Measurements from ENCODE around the gene RCBTB1.
"Not testable (repeated sequence)": the region's sequence is repeated elsewhere in the genome, so short reads cannot be mapped to it uniquely, and the experiment has no call there.

RCBTB1 gene

DNA sequence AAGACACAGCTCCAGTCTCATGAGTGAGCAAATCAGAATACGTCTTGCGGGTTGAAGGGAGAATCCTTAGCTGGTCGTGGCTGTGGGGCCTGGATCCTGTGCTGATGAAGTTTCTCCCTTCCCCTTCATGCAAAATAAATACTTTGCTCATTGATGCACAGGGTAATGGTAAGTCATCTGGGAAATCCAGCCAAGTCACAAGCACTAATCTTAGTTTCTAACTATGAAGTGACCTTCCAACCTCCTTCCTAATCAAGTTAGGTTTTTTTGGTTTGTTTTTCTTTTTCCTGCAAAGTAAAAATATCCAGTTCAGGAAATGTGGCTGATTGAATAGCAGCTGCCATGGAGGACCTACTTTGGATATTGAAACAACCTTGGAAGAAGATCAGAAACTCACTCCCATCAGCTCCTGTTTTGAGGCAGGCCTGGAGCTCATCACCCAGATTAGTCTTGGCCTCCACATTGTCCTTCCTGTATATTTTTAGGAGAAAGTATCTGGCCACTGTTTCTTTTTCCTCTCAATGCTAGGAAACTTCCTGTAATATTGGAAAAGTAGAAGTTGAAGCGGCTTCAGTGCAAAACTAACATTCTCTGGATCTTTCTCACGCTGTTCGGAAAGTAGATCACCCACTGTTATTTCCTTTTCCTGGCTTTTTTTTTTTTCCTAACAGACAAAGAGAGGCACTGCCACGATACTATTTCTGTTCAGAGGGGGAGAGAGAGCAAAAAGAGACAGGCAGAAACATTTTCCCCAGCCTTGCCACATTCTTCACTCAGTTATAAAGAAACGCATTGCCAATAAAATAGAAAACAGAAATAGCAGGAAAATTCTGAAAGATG, 30.7 kb upstream of the RCBTB1 start:
- Mint-ChIP-seq H3K4me3 (no peak overlapping the region), H3K27me3 (peaks cover 15% of the 10 kb centered on the region), H3K36me3 (no peaks in the 10 kb centered on the region), H3K4me1 (peaks cover 4% of the 10 kb centered on the region), H3K9me3 (no peaks in the 10 kb centered on the region), H3K27ac (no peak overlapping the region)
- no peak for DNase-seq
- CTCF ChIA-PET: interaction anchor here (1.2 kb wide), 1 partner anchor 10 kb away, joined by 4 read pairs; no protein-coding TSS in a partner anchor

DNA sequence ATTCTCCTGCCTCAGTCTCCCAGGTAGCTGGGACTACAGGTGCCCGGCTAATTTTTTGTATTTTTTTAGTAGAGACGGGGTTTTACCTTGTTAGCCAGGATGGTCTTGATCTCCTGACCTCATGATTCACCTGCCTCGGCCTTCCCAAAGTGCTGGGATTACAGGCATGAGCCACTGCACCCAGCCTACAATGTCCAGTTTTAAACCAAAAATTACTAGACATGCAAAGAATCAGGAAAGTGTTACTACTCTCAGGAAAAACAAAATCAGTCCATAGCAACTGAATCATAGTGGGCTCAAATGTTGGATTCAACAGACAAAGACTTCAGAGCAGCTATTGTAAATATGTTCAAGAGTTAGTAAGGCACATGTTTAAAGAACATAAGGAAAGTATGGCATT, 26.7 kb upstream of the RCBTB1 start:
- not testable (repeated sequence) for H3K27ac Mint-ChIP-seq, H3K4me1 Mint-ChIP-seq, H3K27me3 Mint-ChIP-seq, H3K36me3 Mint-ChIP-seq, DNase-seq, H3K9me3 Mint-ChIP-seq, H3K4me3 Mint-ChIP-seq
- CTCF ChIA-PET: interaction anchor here (0.9 kb wide), 1 partner anchor 10 kb away, joined by 3 read pairs; no protein-coding TSS in a partner anchor

DNA sequence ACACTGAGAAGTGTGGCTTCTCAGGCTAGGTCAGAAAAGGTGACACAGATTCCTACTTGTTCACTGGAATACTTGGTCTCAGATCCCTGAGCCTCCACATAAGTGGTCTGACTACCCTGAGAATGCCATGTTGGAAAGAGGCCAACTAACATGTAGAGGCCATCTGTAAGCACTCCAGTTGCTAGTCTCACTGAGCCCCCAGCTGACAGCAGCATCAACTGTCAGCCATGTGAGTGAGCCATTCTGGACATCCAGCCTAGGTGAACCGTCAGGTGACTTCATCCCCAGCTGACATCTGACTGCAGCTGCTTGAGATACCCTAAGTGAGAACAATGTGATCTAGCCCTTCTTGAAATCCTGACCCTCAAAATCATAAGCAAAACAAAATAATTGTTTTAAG, 24.8 kb upstream of the RCBTB1 start:
- CTCF ChIA-PET: interaction anchor here (1.0 kb wide), 1 partner anchor 40 kb away, joined by 3 read pairs; no protein-coding TSS in a partner anchor
- H3K4me1 Mint-ChIP-seq: peaks cover 5% of the 10 kb centered on the region
- H3K36me3 Mint-ChIP-seq: no peaks in the 10 kb centered on the region
- no peak overlapping the region for H3K4me3 Mint-ChIP-seq
- H3K27me3 Mint-ChIP-seq: peaks cover 6% of the 10 kb centered on the region
- DNase-seq: no peak
- no peaks in the 10 kb centered on the region for H3K9me3 Mint-ChIP-seq
- H3K27ac Mint-ChIP-seq: no peak overlapping the region

DNA sequence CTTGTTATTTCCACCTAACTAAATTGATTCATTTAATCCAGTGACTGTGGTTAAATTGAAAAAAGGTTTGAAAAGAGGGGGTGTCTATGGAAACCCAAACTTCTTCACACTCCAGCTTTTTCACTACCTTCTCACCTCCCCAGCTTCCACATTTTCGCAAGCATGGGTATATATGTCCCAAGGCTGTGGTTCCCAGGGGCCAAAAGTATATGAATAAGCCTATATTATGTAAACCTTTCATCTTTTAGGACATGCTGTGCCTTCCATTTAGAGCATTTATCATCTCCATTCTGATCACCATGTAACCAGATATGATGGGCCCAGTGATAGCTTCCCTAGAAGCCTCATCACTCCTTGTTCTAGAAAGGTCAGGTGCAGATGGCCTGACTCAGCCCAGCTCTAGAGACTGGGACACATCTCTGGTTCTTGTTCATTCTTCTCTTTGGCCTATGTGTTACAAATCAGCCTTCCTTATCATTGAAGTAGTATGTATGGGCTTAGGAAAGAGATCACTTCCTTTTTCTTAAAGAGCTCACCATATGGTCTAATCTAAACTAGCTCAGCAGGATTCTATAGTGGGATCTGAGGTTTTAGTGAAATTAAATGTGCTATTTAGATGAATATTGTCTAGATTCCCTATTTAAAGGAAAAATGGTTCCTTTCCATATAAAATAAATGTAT, 23.4 kb upstream of the RCBTB1 start:
- peaks cover 6% of the 10 kb centered on the region for H3K27me3 Mint-ChIP-seq
- no peaks in the 10 kb centered on the region for H3K9me3 Mint-ChIP-seq
- no peaks in the 10 kb centered on the region for H3K36me3 Mint-ChIP-seq
- H3K4me1 Mint-ChIP-seq: peaks cover 5% of the 10 kb centered on the region
- no peak overlapping the region for H3K27ac Mint-ChIP-seq
- CTCF ChIA-PET: interaction anchor here (0.6 to 4.0 kb wide), 8 partner anchors 20 to 369 kb away, joined by 3 to 14 read pairs (median 4); partner anchors contain the start of genes ARL11, CAB39L and SETDB2
- H3K4me3 Mint-ChIP-seq: no peak overlapping the region
- no peak for DNase-seq

DNA sequence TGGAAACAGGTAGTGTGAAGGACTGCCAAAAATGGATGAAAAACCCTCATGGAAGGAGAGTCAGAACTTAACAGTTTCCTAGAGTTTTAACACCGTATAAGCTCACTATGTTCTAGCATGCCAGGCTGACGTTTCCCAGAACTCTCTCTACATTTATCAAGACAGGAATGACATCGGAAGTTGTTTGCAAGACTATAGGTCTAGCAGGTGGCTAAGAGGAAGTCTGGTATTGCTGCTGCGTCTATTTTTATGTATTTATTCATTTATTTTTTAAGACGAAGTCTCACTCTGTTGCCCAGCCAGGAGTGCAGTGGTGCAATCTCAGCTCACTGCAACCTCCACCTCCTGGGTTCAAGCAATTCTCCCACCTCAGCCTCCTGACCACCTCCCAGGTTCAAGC, 22.4 kb upstream of the RCBTB1 start:
- peaks cover 6% of the 10 kb centered on the region for H3K27me3 Mint-ChIP-seq
- CTCF ChIA-PET: interaction anchor here (0.6 to 4.0 kb wide), 6 partner anchors 21 to 368 kb away, joined by 3 to 14 read pairs (median 5); partner anchors contain the start of gene ARL11
- peaks cover 5% of the 10 kb centered on the region for H3K4me1 Mint-ChIP-seq
- no peak for DNase-seq
- H3K4me3 Mint-ChIP-seq: no peak overlapping the region
- no peak overlapping the region for H3K27ac Mint-ChIP-seq
- H3K36me3 Mint-ChIP-seq: no peaks in the 10 kb centered on the region
- H3K9me3 Mint-ChIP-seq: no peaks in the 10 kb centered on the region

DNA sequence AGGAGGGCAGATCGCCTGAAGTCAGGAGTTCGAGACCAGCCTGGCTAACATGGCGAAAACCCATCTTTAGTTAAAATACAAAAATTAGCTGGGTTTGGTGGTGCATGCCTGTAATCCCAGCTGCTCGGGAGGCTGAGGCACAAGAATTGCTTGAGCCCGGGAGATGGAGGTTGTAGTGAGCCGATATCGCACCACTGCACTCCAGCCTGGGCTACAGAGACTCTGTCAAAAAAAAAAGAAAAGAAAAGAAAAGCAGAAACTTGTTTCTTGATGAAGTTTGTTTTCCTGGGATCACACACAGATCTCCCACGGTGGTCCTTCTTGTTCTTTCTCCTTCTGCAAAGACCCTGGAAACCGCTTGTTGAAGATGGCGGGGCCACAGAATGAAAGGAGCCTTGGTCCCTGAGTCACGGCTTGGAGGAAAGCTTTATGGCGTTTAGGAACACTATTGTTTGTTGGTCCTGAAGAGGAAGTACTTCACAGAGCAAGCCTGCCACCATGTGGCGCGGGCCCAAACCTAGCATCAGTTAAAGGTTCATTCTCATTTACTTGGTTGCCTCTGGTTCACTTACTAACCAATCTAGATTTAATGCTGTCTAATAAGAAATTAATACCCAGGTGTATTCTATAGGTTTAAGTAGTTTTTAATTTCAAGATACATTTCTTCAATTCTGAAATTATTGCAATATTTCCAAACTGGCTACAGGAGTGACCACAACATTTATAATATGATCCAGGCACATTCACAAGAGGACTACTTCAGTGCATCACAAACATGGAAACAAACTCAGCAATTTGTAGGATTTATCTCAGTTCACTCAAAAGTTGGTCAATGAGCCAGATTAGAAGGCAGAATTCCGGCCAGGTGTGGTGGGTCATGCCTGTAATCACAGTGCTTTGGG, 21.6 kb upstream of the RCBTB1 start:
- H3K27me3 Mint-ChIP-seq: peaks cover 6% of the 10 kb centered on the region
- CTCF ChIA-PET: interaction anchor here (0.6 to 4.0 kb wide), 16 partner anchors 9 to 388 kb away, joined by 3 to 14 read pairs (median 4); partner anchors contain the start of genes CAB39L and SETDB2
- no peaks in the 10 kb centered on the region for H3K9me3 Mint-ChIP-seq
- no peaks in the 10 kb centered on the region for H3K36me3 Mint-ChIP-seq
- peak overlapping the region; percentile 76 for H3K4me3 Mint-ChIP-seq
- peaks cover 5% of the 10 kb centered on the region for H3K4me1 Mint-ChIP-seq
- DNase-seq: peak; percentile 88
- peak overlapping the region; percentile 8 for H3K27ac Mint-ChIP-seq

DNA sequence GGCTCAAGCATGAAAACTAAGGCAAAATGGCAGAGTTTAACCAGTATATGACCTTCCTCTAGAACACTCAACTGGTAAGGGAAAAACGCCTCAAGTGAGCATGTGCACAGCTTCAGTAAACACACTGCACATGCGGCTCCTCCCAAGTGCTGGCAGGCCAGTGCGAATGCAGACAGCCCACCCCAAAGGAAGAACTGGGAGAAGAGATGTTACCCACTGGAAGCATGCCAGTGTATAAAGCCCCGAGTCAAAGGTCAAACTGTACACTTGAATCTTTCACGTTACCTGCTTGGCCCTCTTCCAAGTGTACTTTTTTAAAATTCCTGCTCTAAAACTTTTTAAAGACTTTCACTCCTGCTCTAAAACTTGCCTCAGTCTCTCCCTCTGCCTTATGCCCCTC, 19.2 kb upstream of the RCBTB1 start:
- CTCF ChIA-PET: interaction anchor here (0.5 to 1.0 kb wide), 4 partner anchors 90 to 364 kb away, joined by 3 read pairs; no protein-coding TSS in a partner anchor
- no peaks in the 10 kb centered on the region for H3K9me3 Mint-ChIP-seq

DNA sequence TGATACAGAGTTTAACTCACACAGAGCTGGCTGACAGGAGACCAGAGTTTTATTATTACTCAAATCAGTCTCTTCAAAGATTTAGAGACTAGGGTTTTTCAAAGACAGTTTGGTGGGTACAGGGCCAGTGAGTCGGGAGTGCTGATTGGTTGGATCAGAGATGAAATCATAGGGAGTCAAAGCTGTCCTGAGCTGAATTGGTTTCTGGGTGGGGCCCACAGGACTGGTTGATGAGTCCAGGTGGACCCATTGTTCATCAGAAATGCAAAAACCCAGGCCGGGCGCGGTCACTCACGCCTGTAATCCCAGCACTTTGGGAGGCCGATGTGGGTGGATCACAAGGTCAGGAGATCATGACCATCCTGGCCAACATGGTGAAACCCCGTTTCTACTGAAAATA, 17.3 kb upstream of the RCBTB1 start:
- CTCF ChIA-PET: interaction anchor here (0.5 kb wide), 1 partner anchor 53 kb away, joined by 3 read pairs; no protein-coding TSS in a partner anchor

More for the DNA sequence above, 19.2 kb upstream of the RCBTB1 start:
- no peak overlapping the region for H3K27ac Mint-ChIP-seq
- DNase-seq: no peak
- peaks cover 5% of the 10 kb centered on the region for H3K4me1 Mint-ChIP-seq
- H3K36me3 Mint-ChIP-seq: no peaks in the 10 kb centered on the region
- no peaks in the 10 kb centered on the region for H3K27me3 Mint-ChIP-seq
- no peak overlapping the region for H3K4me3 Mint-ChIP-seq

DNA sequence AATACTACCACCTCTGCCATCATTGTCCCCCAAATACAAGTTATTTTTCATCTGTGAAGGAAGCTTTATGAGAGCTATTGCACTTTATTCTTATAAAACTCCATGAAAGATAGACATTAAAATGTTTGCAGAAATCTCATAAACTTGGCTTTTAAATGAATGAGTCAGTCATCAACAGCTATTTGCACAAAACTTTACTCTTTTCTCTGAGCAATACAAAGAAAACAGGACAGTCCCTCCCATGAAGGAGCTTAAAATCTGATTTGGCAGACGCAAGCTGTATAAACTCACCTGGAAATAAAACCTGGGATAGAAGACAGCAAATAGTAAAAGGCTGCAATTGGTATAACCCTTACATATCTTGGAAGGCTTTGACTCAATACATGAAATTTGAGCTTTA, 16.6 kb upstream of the RCBTB1 start:
- CTCF ChIA-PET: interaction anchor here (0.5 to 1.2 kb wide), 2 partner anchors 14 to 53 kb away, joined by 3 to 4 read pairs; no protein-coding TSS in a partner anchor

More for the DNA sequence above, 17.3 kb upstream of the RCBTB1 start:
- not testable (repeated sequence) for H3K27ac Mint-ChIP-seq, H3K36me3 Mint-ChIP-seq, H3K4me1 Mint-ChIP-seq, H3K9me3 Mint-ChIP-seq, H3K4me3 Mint-ChIP-seq, H3K27me3 Mint-ChIP-seq, DNase-seq

DNA sequence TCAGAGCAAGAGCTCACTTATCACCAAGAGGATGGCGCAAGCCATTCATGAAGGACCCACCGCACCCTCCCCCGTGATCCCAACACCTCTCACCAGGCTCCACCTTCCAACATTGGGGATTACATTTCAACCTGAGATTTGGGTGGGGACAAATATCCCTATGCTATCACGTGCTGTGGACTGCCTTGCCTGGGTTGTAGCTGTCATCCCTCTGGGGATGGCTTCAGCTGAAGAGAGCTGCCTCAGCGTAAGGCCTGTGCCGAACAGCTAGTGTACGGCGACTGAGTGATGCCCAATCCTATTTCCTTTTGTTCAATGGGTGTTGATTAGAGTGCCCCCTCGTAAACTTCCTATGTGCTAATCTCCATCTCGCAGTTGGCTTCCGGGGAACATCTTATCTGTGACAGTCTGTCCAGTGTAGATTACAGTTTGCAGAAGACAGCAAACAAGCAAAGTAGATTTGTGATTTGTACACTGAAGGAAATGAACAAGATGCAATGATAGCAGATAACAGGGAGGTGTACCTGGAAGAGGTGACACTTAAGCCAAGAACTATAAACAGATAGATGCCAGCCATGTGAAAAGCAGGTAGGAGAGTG, 11.8 kb upstream of the RCBTB1 start:
- Mint-ChIP-seq H3K4me3 (no peak overlapping the region), H3K27ac (no peak overlapping the region), H3K4me1 (no peaks in the 10 kb centered on the region), H3K36me3 (no peaks in the 10 kb centered on the region), H3K9me3 (no peaks in the 10 kb centered on the region), H3K27me3 (peaks cover 4% of the 10 kb centered on the region)
- DNase-seq: no peak
- CTCF ChIA-PET: no interaction called here

More for the DNA sequence above, 16.6 kb upstream of the RCBTB1 start:
- no peak for DNase-seq
- H3K9me3 Mint-ChIP-seq: no peaks in the 10 kb centered on the region
- H3K4me3 Mint-ChIP-seq: no peak overlapping the region
- H3K27me3 Mint-ChIP-seq: peaks cover 4% of the 10 kb centered on the region
- H3K27ac Mint-ChIP-seq: no peak overlapping the region
- no peaks in the 10 kb centered on the region for H3K36me3 Mint-ChIP-seq
- peaks cover 2% of the 10 kb centered on the region for H3K4me1 Mint-ChIP-seq

DNA sequence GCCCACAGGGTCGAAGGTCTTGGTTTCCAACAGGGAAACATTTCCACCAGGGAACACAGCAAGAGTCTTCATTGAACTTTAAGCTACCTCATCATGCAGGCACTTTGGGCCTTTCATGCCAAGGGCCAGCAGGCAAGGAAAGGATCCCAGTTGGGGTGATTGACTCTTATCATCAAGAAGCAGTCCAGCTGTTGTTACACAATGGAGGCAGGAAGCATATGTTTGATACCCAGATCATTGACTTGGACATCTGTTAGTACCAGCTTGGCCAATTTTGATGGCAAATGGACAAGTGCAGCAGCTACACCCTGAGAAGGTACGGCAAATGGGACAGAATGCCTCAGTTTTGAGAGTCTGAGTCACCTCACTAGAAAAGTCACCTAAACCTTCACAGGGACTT, 10.9 kb upstream of the RCBTB1 start:
- no peaks in the 10 kb centered on the region for H3K36me3 Mint-ChIP-seq
- H3K4me1 Mint-ChIP-seq: no peaks in the 10 kb centered on the region
- H3K27ac Mint-ChIP-seq: no peak overlapping the region
- CTCF ChIA-PET: no interaction called here
- H3K9me3 Mint-ChIP-seq: no peaks in the 10 kb centered on the region
- DNase-seq: no peak
- H3K27me3 Mint-ChIP-seq: peaks cover 4% of the 10 kb centered on the region
- H3K4me3 Mint-ChIP-seq: no peak overlapping the region

DNA sequence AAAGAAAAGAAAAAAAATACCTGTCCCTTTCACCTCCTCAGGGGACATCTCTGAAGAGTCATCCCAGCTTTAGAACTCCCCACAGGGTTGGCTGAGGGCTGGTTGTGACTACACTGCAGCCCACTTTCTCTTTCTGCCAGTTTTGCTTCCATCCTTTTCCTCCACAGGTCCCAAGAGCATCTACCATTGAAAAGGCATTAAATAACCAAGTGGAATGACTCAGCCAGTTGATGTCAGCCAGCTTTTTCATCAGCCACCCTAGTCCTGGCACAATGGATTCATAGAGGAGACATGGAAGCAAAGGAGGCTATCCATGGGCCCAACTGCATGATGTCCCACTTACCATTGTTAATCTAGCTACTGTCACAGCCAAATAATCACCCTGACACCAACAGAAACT, 9.2 kb upstream of the RCBTB1 start:
- Mint-ChIP-seq H3K9me3 (no peaks in the 10 kb centered on the region), H3K27me3 (peaks cover 13% of the 10 kb centered on the region), H3K27ac (no peak overlapping the region), H3K4me1 (no peaks in the 10 kb centered on the region), H3K36me3 (no peaks in the 10 kb centered on the region), H3K4me3 (no peak overlapping the region)
- no peak for DNase-seq
- CTCF ChIA-PET: interaction anchor here (0.6 kb wide), 1 partner anchor 701 kb away, joined by 3 read pairs; no protein-coding TSS in a partner anchor

DNA sequence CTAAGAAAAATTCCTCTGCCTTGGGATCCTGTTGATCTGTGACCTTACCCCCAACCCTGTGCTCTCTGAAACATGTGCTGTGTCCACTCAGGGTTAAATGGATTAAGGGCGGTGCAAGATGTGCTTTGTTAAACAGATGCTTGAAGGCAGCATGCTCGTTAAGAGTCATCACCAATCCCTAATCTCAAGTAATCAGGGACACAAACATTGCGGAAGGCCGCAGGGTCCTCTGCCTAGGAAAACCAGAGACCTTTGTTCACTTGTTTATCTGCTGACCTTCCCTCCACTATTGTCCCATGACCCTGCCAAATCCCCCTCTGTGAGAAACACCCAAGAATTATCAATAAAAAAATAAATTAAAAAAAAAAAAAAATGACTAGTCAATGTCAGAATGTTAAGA, 8.5 kb upstream of the RCBTB1 start:
- DNase-seq, H3K4me1 Mint-ChIP-seq, H3K36me3 Mint-ChIP-seq, H3K4me3 Mint-ChIP-seq, H3K9me3 Mint-ChIP-seq, CTCF ChIA-PET, H3K27ac Mint-ChIP-seq: not testable (repeated sequence)
- peaks cover 12% of the 10 kb centered on the region for H3K27me3 Mint-ChIP-seq
